HG03565 (cell line): Measurements from ENCODE around the gene CPED1.
A peak's percentile ranks its signal among the peaks of the same experiment; 100 is the strongest.
"Not testable (repeated sequence)": the region's sequence is repeated elsewhere in the genome, so short reads cannot be mapped to it uniquely, and the experiment has no call there.

Source experiments
- ATAC-seq: cut with Tn5 transposase; IDR thresholded peaks from one replicate; pipeline ENCODE4 v1.9.1; 2021; ENCODE audit warnings: mild to moderate bottlenecking, moderate library complexity; ENCODE audit not compliant: unreplicated experiment

The CPED1 gene

DNA sequence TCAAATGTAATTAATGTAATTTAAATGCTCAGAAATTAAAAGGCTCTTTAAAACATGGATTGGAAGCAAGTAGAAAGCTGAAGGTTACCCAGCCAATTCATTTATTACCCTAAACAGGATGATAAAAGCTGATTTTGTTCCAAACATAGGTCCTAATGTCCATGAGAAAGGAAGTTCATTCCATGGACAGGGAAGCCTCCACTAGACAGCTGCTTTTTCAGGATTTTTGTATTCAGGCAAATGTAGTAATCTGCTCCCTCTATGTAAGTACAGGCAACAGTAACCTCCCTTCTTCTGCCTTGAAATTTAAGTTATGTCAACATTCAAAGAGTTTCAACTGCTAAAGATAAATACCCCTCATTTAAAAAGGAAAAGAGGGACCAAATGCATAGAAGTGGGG is 217.3 kb downstream of the CPED1 start:
- no peak for ATAC-seq

DNA sequence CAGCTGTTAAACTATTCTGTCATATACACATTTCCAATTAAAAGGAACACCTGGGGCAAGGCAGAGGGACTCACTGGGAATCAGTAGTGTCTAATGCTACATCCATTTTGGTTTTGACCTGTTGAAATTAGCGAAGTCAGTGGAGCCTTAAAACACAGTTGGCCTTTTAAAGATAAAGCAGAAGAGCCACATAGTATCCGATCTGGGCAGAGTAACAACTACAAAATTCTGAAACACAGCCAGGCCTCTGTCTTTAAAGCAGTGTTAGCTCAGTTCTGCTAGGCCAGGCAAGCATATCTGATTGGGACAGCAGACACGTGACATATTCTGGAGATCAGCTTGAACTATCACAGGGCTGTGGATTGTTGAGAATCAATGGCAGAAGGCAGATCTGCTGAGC is 222.7 kb downstream of the CPED1 start:
- no peak for ATAC-seq

DNA sequence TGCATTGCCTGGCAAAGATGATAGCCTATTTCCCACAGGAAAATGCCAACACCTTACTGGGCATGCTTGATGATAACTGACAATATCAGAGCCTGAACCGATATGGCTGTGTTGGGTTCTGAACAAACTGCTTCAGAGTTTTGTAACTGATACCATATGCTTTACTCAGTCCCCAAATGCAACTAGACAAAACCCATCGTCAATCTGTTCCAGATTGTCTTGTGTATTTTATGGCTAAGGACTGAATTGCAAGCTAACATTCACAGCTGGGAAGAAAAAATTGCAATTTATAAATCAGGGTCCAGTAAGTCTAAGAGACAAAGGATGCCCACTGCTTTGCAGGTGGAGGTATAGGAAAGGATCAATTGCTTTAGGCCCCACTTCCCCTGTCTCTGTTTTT is 223.5 kb downstream of the CPED1 start:
- ATAC-seq = no peak

DNA sequence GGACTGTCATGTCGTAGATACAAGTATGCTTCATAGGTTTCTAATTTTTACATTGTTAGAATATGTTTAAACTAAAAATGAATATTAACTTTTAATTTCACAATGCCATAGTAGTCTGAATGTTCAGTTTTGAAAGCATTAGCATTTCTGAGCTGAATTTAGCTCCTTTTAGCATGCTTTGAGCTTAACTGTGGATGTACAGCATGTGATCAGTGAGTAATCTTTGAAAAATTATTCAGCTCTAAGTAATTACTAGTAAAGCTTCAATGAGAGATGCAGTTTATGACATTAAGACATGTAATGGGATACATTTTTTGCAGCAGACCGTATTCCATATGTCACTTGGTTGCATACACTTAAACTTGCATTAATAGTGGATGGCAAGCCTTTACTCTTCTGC is 226.1 kb downstream of the CPED1 start:
- no peak for ATAC-seq

DNA sequence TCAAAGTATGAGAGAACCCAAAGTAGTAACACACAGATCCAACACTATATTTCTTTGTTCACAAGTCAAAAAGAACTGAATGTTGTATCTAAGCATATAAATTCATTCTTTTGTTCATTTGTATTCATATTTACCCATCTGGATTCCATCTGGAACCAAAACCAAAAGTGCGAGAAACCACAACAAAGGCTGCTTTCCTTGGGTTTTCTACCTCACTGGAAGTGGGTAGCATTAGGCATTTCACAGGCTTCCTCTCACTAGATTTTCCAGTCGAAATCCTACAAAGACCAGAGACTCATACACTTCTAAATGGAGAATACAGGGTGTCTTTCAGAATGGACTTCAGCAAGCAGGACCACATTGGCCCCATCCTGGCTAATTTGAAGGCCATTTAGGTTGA is 230.5 kb downstream of the CPED1 start:
- ATAC-seq = no peak

DNA sequence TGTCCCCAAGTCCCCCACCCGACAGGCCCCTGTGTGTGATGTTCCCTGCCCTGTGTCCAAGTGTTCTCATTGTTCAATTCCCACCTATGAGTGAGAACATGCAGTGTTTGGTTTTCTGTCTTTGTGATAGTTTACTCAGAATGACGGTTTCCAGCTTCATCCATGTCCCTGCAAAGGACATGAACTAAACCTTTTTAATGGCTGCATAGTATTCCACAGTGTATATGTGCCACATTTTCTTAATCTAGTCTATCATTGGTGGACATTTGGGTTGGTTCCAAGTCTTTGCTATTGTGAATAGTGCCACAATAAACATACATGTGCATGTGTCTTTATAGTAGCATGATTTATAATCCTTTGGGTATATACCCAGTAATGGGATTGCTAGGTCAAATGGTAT is 232.6 kb downstream of the CPED1 start:
- not testable (repeated sequence) for ATAC-seq

DNA sequence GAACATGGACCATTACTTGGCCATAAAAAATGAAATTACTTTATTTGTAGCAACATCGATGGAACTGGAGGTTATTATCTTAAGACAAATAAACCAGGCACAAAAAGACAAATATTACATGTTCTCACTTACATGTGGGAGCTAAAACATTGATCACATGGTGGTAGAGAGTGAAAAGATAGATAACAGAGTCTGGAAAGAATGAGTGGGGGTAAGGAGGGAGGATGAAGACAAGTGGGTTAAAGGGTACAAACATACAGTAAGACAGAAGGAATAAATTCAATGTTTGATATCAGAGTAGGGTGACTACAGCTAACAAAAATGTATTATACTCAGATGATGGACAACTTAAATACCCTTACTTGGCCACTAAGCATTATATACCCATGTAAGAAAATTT is 240.3 kb downstream of the CPED1 start:
- no peak for ATAC-seq

DNA sequence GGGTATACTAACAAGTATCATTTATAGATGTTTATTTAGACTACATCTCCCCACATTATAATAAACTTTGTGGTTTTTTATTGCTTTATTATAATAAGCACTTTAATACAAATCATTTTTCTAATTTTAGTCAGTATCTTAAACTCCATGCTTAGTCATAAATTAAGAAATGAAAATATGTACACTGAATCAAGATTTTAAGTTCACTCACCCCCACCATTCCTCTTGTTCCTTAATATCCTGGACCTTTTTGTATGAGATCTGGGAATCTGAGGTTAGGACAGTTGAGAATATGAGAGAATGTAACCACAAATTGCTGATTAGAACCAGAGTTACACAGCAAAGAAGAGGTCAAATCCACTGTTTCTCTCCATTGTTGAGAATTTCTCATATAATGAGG is 246.7 kb downstream of the CPED1 start:
- no peak for ATAC-seq

DNA sequence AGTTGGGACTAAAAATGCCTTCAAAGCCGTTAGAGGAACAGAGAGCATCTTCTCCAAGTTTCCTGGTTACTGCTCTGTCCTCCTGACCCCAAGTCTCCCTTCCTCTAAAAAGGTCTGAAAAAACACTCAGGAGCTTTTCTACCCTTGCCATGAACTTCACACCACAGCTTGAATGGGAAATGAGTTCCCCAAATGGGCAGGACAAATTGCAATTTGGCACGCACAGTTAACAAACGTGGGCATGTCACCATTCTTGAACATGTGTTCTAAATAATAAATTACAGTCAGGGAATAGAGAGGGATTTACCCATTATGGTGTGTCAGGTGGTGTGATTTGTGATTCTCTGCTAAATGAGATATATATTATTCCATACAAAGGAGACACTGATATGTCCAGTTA is 249.1 kb downstream of the CPED1 start:
- no peak for ATAC-seq

DNA sequence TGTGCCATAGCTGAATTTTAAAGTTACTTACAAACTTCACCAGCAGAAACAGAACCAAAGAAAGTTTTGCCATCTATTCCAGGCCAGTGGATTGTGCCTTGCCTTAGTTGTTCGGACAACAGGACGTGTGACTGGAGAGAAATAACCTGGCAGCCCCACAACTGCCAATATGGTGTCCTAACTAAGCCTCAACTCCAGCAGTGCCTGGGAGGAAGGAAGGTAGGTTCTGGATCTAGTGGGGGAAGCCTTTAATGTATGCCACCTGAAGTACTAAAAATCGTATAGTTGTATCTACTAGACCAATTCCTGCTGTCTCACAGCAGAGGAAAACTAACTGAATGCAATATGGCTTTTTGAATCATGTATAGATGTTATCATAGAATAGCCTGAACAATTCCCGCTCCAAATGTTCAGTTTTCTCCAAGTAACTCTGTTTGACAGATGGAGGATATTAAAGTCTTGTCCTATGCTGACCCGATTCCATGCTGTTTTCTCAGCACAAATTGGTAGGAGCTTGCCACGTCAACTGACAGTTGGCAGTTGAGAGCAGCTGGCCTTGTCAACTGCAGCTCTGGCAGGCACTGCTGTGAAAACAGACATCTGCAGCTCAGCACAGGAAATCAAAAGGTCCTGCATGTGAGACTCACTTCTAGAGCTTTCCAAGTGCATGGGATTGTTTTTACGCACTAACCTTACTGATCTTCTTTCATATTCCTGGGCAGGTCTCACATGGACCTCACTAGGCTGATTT is 255.8 kb downstream of the CPED1 start:
- no peak for ATAC-seq

DNA sequence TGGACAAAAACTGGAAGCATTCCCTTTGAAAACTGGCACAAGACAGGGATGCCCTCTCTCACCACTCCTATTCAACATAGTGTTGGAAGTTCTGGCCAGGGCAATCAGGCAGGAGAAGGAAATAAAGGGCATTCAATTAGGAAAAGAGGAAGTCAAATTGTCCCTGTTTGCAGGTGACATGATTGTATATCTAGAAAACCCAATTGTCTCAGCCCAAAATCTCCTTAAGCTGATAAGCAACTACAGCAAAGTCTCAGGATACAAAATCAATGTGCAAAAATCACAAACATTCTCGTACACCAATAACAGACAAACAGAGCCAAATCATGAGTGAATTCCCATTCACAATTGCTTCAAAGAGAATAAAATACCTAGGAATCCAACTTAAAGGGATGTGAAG is 262.9 kb downstream of the CPED1 start:
- not testable (repeated sequence) for ATAC-seq

DNA sequence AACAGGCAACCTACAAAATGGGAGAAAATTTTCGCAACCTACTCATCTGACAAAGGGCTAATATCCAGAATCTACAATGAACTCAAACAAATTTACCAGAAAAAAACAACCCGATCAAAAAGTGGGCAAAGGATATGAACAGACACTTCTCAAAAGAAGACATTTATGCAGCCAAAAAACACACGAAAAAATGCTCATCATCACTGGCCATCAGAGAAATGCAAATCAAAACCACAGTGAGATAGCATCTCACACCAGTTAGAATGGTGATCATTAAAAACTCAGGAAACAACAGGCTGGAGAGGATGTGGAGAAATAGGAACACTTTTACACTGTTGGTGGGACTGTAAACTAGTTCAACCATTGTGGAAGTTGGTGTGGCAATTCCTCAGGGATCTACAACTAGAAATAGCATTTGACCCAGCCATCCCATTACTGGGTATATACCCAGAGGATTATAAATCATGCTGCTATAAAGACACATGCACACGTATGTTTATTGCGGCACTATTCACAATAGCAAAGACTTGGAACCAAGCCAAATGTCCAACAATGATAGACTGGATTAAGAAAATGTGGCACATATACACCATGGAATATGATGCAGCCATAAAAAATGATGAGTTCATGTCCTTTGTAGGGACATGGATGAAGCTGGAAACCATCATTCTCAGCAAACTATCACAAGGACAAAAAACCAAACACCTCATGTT is 264.2 kb downstream of the CPED1 start:
- not testable (repeated sequence) for ATAC-seq

DNA sequence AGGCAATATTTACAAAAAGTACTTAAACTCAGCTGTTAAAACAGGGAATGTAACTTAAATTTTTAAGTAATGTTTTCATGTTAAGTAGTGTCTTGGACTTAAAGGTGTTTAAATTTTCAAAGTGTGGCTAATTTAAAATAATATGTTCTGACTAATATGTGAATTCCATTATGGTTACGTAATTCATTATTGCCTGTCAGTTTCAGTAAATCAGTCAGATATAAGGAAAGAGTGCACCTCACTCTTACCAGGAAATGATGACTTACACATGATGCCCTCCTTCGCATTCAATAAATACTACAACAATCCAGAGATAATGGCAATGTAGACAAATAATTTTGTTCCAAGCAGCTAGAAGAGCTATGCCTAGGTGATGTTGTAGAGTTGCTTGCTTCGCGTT is 271.3 kb downstream of the CPED1 start:
- no peak for ATAC-seq

DNA sequence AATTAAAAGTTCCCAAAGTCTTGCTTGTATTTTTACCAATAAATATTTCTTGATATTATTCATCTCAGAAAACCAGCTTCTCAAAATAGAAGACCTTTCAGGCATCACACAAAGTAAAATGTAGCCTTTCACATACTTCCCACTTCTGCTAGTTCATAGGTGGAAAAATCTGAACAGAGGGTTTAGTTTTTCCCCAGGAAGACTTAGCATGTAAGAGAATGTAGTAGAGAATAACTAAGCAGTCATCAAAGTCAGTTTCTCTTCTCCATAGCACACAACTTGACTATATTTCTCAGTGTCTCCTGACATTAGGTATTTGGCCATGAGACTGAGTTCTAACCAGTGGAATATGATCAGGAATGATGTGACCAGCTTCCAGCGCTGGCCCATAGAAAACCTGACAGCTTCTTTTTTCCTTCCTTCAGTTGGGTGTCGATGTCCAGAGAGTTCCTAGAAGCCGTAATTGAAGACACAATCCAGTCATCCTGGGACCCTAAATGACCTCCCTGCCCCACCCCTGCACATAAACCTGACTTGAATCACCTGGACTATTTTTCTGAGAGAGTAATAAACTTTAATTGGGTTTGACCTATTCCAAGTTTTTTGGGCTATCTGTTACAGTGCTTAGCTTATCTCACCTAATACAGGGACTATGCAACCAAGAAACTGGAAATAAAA is 272.8 kb downstream of the CPED1 start:
- ATAC-seq = no peak

DNA sequence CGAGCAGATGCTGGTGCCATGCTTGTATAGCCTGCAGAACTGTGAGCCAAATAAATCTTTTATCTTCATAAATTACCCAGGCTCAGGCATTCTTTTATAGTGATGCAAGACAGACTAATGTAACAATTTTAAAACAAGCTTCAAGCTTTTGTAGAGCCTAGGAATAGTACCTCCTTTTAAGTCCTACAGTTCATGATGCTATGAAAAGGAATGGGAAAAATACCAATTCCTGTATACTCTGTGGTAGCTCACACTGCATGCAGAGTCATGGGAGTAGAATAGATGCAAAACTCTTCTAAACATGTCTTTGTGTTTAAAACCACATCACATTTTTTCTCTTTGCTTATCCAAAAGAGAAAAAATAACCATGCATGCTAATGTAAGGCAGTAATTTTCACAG is 273.7 kb downstream of the CPED1 start:
- no peak for ATAC-seq

DNA sequence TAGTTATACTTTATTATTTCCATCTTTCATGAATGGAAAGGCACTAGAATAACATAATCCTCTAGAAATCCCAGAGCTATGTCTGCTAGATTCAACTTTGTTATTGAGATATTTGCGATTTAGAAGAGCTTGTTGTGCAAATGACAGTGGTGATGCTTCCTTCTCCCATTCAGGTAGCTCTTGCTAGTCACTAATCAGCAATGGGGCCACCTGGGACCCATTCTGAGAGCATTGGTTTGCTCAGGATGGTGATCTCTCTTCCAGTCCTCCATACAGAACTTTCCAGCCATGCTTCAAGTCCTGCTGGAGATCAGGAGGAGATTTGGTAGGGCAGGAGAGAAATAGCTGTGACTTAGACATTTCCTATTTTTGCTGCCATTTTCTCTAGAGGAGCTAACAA is 274.5 kb downstream of the CPED1 start:
- ATAC-seq = no peak

DNA sequence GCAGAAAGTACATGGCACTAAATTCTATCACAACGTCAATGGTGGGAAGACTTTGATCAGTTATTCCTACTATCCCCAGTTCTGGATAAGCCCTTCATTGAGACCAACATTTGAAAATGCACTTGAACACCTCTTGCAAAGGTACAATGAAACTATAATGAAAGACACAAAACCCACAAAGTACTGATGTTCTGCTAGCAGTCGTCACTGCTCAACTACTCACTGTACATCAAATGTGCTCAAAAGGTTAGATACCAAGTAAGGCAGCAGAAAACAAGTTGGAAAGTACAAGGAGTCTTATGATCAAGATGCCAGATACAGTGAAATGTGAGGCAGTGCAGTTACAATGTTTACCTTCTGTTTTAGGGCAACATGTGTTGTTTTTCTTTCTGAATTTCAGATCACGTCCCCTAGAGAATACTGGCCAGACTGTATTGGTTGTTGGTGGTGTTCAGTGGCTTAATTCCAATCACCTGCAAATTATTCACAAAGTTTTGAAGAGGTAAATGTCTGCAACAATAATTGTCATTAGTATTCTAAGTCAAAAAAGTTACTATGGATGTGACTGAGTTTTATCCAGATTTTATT is 277.9 kb downstream of the CPED1 start:
- no peak for ATAC-seq

DNA sequence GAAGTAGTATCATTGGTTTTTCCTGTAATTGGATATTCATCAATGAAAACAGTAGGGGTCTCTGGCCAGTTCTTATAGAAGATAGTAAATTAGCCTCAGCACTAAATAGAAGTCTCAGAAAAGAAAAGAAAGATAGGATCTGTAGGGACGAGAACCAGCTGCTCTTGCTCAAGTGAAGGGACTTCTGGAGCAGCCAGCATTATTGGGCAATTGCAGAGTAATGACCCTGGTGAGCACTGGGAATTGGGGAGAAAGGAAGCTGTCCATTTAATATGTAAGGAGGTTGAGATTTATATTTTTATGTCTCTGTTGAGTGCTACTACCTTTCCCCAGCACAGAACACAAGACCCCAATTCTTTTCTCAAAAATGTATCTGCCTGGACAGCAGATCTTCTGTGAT is 279.1 kb downstream of the CPED1 start:
- ATAC-seq = no peak

DNA sequence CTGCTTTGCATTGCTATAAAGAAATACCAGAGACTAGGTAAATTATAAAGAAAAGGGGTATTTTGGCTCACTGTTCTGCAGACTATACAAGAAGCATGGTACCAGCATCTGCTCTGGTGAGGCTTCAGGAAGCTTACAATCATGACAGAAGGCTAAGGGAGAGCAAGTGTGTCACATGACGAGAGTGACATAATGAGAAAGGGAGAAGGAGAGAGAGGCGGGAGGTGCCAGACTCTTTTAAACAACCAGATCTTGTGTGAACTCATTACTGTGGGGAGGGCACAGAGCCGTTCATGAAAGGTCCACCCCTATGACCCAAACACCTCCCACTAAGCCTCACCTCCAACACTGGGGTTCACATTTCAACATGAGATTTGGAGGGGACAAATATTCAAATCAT is 281.3 kb downstream of the CPED1 start:
- ATAC-seq = no peak

DNA sequence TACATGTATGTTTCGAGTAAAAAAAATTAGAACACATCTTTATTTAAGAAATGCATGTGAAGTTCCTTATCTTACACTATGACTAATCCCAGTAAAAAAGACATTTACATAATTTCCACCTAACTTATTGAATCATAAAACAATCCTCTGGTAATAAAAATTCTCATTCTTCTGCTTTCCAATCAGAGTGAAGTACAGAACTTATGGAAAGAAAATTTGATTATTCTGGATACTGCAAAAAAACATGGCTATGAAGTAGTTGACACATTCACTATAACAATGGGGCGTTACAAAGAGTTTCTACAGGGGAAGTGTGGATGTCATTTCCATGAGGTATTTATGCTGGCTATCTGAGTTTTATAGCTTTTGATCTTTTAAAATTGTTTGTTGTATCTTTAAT is 282.6 kb downstream of the CPED1 start:
- no peak for ATAC-seq

DNA sequence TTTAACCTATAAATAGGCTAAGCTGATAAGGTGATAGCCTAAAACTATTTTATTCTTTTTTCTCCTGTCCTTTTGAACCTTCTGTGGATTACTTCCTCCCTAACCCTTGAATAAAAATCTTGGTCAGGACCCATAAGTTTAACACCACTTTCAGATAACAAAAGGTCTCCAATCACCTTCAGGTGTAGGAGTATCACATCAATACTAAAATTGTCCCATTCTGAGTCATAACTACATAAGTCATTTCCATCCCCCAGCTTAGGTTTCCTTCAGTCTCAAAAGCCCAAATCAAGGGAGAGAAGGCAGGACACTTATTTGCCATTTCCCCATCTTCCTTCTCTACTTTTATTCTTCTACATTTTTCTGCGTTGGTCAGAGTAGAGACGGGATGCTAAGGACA is 283.4 kb downstream of the CPED1 start:
- ATAC-seq = peak; percentile 50

DNA sequence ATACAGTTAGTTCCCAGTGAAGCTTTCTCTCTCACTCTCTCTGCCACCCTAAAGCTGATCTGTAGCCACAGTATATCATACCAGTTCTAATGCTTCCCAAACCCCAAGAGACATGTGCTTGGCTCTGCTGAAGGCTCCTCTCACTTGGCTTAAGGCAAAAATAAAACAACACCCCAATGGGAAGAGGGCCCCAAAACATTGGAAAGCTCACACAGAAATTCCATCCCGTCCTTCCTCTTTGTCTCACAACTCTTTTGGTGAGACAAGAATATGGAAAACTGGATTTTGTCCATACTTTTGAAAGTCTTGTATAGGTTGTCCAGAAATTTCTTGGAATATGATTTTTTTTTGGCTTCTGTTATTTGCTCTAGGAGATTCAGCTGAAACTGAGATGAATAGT is 284.2 kb downstream of the CPED1 start:
- ATAC-seq = no peak
